ENCODE data around the gene TP63.

DNA sequence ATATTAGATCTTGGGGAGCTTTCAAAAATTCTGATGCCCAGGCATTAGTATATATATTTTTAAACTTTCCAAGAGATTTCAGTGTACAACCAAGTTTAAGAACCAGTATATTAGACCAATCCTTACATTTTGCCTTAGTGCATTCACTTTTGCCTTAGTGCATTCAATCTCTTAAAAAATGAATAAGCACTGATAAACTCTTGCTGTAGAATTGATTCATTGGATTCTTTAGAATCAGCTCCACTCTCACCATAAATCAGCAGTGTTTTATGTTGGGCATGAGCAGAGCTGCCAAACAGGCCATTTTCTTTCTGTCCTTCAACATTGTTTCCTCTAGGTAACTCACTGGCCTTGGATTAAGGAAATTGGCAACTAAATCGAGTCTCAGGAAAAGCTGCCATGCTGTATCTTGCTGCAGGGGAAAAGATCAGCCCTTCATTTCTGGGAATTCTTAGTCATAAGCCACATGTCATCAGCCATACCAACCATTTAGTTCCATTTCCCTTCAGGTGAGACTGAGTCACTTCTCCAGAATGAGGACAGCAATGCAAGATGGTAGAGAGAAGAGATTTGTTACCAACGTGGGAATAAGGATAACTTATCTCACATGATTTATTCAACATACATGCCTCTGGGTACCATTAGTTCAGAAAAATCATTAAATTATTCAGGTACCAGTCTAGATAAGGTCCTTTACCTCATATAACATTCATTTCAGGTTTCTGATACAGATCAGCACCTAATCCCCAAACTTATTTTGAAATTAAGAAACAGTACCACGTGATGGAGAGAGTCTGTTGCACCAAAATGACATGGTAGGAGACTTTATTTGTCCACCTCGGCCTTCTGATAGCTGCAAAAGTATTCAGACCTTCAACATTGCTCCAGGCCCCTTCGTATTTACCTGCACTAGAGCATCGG is 297.0 kb downstream of the TP63 start:
- TF ChIP-seq, protein P1, sequence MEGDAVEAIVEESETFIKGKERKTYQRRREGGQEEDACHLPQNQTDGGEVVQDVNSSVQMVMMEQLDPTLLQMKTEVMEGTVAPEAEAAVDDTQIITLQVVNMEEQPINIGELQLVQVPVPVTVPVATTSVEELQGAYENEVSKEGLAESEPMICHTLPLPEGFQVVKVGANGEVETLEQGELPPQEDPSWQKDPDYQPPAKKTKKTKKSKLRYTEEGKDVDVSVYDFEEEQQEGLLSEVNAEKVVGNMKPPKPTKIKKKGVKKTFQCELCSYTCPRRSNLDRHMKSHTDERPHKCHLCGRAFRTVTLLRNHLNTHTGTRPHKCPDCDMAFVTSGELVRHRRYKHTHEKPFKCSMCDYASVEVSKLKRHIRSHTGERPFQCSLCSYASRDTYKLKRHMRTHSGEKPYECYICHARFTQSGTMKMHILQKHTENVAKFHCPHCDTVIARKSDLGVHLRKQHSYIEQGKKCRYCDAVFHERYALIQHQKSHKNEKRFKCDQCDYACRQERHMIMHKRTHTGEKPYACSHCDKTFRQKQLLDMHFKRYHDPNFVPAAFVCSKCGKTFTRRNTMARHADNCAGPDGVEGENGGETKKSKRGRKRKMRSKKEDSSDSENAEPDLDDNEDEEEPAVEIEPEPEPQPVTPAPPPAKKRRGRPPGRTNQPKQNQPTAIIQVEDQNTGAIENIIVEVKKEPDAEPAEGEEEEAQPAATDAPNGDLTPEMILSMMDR (conservative IDR thresholded peaks at IDR 0.05; ENCODE audit: low read depth, low read length): no peak
- no peak for TF ChIP-seq EZH2 (IDR thresholded peaks at IDR 0.05; ENCODE audit: borderline replicate concordance, low read depth, low read length, poor library complexity, severe bottlenecking)
